ENCODE data around the gene SH3TC2.

- TF ChIP-seq POLR2AphosphoS5 (IDR thresholded peaks at IDR 0.05; ENCODE audit: borderline replicate concordance, low read depth, low read length) (no peak), EZH2 (IDR thresholded peaks at IDR 0.05) (no peak)
Observed at GRCh38 chr5:148960070-148960769, 102.6 kb downstream of the SH3TC2 start.
